ENCODE results near the gene NEFH. TPM values are rescaled to one million over a fixed set of nuclear protein-coding genes. Genes with fewer than 3 reads are reported as not detected.

Gene NEFH
- total RNA-seq, 2 experiments from 2014 or later: 0.05 to 0.06 TPM

DNA sequence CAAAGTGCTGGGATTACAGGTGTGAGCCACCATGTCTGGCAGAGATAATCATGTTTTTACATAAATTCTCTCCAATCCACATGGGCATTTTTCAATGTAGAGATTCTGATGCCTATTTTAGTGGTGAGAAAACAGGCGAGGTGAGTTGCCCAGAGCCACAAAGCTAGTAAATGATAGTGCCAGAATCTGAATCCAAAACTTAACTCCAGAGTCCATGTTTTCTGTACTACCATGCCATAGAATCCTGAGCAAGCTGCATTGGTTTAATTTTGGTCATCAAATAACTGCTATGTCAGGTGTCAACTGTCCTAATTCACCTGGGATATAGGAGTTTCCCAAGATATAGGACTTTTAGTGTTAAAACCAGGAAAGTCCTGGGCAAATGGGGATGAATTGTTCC is 13.6 kb downstream of the NEFH start:
- ATAC-seq (ENCODE audit: poor library complexity): no peak

DNA sequence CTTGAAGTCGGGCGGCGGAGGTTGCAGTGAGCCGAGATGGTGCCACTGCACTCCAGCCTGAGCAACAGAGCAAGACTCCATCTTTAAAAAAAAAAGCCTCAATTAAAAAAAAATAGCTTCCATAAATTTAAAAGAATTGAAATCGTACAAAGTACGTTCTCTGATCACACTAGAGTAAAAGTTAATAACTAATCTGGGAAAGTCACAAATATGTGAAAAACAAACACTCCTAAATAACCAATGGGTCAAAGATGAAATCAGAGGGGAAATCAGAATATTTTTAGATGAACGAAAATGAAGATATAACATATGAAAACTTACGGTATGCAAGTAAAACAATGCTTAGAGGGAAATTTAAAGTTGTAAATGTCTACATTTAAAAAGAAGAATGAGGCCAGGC is 19.8 kb downstream of the NEFH start:
- peaks cover 12% of the 10 kb centered on the region for H3K36me3 Mint-ChIP-seq (ENCODE audit: low read depth)
- no peak for ATAC-seq (ENCODE audit: poor library complexity)
- TF ChIP-seq, protein P1, sequence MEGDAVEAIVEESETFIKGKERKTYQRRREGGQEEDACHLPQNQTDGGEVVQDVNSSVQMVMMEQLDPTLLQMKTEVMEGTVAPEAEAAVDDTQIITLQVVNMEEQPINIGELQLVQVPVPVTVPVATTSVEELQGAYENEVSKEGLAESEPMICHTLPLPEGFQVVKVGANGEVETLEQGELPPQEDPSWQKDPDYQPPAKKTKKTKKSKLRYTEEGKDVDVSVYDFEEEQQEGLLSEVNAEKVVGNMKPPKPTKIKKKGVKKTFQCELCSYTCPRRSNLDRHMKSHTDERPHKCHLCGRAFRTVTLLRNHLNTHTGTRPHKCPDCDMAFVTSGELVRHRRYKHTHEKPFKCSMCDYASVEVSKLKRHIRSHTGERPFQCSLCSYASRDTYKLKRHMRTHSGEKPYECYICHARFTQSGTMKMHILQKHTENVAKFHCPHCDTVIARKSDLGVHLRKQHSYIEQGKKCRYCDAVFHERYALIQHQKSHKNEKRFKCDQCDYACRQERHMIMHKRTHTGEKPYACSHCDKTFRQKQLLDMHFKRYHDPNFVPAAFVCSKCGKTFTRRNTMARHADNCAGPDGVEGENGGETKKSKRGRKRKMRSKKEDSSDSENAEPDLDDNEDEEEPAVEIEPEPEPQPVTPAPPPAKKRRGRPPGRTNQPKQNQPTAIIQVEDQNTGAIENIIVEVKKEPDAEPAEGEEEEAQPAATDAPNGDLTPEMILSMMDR (IDR thresholded peaks at IDR 0.05): no peak
- H3K4me1 ChIP-seq (ENCODE audit: insufficient read depth, low read length): no peaks in the 10 kb centered on the region
- no peak overlapping the region for H3K27ac Mint-ChIP-seq
- H3K9me3 ChIP-seq (ENCODE audit: control insufficient read depth in 1 of 2, insufficient read depth in 1 of 2, low read length in 2 of 2): no peaks in the 10 kb centered on the region
- no peaks in the 10 kb centered on the region for H3K27me3 ChIP-seq (ENCODE audit: control insufficient read depth in 1 of 2, insufficient read depth in 2 of 2, low read length in 2 of 2)
- no peaks in the 10 kb centered on the region for H3K9me3 Mint-ChIP-seq
- no peak for DNase-seq
- no peaks in the 10 kb centered on the region for H3K36me3 ChIP-seq (ENCODE audit: insufficient read depth, low read length)
- intact Hi-C loops (cut with DNase I, micrococcal nuclease): no loop called here
- no peaks in the 10 kb centered on the region for H3K27me3 Mint-ChIP-seq
- no peaks in the 10 kb centered on the region for H3K4me1 Mint-ChIP-seq (ENCODE audit: low read depth)
- ChIA-PET POLR2A (no interaction called here), CTCF (no interaction called here)
- H3K4me3 ChIP-seq (ENCODE audit: low read length): no peak overlapping the region
- H3K4me3 Mint-ChIP-seq: no peak overlapping the region
- H3K27ac ChIP-seq (ENCODE audit: low read depth in 1 of 2, low read length in 2 of 2): no peak overlapping the region

More for the DNA sequence above, 13.6 kb downstream of the NEFH start:
- no peak overlapping the region for H3K27ac Mint-ChIP-seq
- no peak overlapping the region for H3K4me3 Mint-ChIP-seq
- no peak overlapping the region for H3K4me3 ChIP-seq (ENCODE audit: low read length)
- H3K9me3 Mint-ChIP-seq: peaks cover 3% of the 10 kb centered on the region
- ChIA-PET POLR2A (interaction anchor here (1.2 kb wide), 1 partner anchor 107 kb away, joined by 4 read pairs; no protein-coding TSS in a partner anchor), CTCF (no interaction called here)
- H3K4me1 ChIP-seq (ENCODE audit: insufficient read depth, low read length): no peaks in the 10 kb centered on the region
- TF ChIP-seq, protein P1 (IDR thresholded peaks at IDR 0.05): no peak
- no peaks in the 10 kb centered on the region for H3K36me3 ChIP-seq (ENCODE audit: insufficient read depth, low read length)
- peaks cover 10% of the 10 kb centered on the region for H3K36me3 Mint-ChIP-seq (ENCODE audit: low read depth)
- H3K4me1 Mint-ChIP-seq (ENCODE audit: low read depth): no peaks in the 10 kb centered on the region
- DNase-seq: no peak
- H3K27ac ChIP-seq (ENCODE audit: low read depth in 1 of 2, low read length in 2 of 2): no peak overlapping the region
- no peaks in the 10 kb centered on the region for H3K27me3 ChIP-seq (ENCODE audit: control insufficient read depth in 1 of 2, insufficient read depth in 2 of 2, low read length in 2 of 2)
- no peaks in the 10 kb centered on the region for H3K27me3 Mint-ChIP-seq
- intact Hi-C loops (cut with DNase I, micrococcal nuclease): no loop called here
- no peaks in the 10 kb centered on the region for H3K9me3 ChIP-seq (ENCODE audit: control insufficient read depth in 1 of 2, insufficient read depth in 1 of 2, low read length in 2 of 2)

DNA sequence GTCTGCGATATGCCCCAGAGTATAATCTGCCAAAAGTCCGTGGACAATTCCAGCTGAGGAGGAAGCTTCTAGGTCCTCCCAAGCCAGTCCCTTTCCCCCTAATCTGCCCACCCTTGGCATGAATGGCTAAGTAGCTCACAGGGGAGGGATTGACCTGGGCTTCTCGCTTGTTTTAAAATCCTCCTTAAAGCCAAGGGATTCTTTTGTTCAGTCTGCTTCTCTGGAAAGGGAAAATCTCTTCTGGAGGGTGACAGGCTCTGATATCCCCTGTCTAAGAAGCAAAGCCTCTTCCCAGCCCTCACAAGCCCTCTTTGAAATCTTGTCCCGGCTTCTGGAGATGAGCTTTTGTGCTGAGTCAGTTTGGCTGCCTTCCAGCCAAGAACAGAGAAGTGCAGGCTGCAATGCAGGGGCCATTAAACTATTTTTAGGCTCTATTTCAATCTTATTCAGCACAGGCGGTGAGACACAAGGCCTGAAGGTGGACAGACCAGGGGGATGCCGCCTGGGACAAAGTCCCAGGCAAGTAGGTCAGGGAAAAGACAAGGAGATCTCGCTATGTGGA is 23.9 kb downstream of the NEFH start:
- no peaks in the 10 kb centered on the region for H3K27me3 ChIP-seq (ENCODE audit: control insufficient read depth in 1 of 2, insufficient read depth in 2 of 2, low read length in 2 of 2)
- CTCF ChIA-PET: no interaction called here

More for the DNA sequence above, 23.9 kb downstream of the NEFH start:
- Mint-ChIP-seq H3K27ac (no peak overlapping the region), H3K4me3 (no peak overlapping the region), H3K36me3 (ENCODE audit: low read depth) (peaks cover 42% of the 10 kb centered on the region), H3K9me3 (no peaks in the 10 kb centered on the region), H3K27me3 (no peaks in the 10 kb centered on the region), H3K4me1 (ENCODE audit: low read depth) (no peaks in the 10 kb centered on the region)
- POLR2A ChIA-PET: no interaction called here
- no peaks in the 10 kb centered on the region for H3K9me3 ChIP-seq (ENCODE audit: control insufficient read depth in 1 of 2, insufficient read depth in 1 of 2, low read length in 2 of 2)
- no peaks in the 10 kb centered on the region for H3K4me1 ChIP-seq (ENCODE audit: insufficient read depth, low read length)
- ATAC-seq (ENCODE audit: poor library complexity): no peak
- intact Hi-C loops (cut with DNase I, micrococcal nuclease): no loop called here
- no peak overlapping the region for H3K4me3 ChIP-seq (ENCODE audit: low read length)
- H3K36me3 ChIP-seq (ENCODE audit: insufficient read depth, low read length): peaks cover 22% of the 10 kb centered on the region
- no peak overlapping the region for H3K27ac ChIP-seq (ENCODE audit: low read depth in 1 of 2, low read length in 2 of 2)
- no peak for DNase-seq
- TF ChIP-seq, protein P1 (IDR thresholded peaks at IDR 0.05): no peak
